HCT116 (cell line): ENCODE measurements around the gene S100G. TPM values are rescaled to one million over a fixed set of nuclear protein-coding genes. Genes with fewer than 3 reads are reported as not detected.

ENCODE experiments used
- ATAC-seq: fragments of 200-7000 bp; cut with Tn5 transposase; 2 replicates; pipeline ENCODE4 v1.9.1; 2020; ENCODE audit warnings: mild to moderate bottlenecking, moderate library complexity
- BruUV-seq: library from RNA; stranded (reverse); fragments of 400-500 nt; replicated peaks from 2 replicates; lab custom pipeline; 2021; lab: Mats Ljungman, UMichigan
- CTCF ChIA-PET: fragments of 300-600 bp; sonication (Branson Sonifier 250); formaldehyde crosslinking; loops from one replicate; lab custom pipeline; 2021; ENCODE audit warnings: antibody characterized with exemption; lab: Charles Lee
- POLR2A ChIA-PET: fragments of 300-600, 350-600 bp; sonication (Branson Sonifier 250); formaldehyde crosslinking; loops from one replicate; lab custom pipeline; 2021; ENCODE audit warnings: antibody characterized with exemption; lab: Charles Lee
- RAD21 ChIA-PET, 2 experiments: fragments of 300-600 bp; sonication (Branson Sonifier 250); formaldehyde crosslinking; loops; one replicate each; lab custom pipeline; 2023; ENCODE audit warnings: low total read pairs in 2 of 2; ENCODE audit not compliant: uncharacterized antibody in 2 of 2, unreplicated experiment in 2 of 2, low non-redundant PET in 1 of 2; lab: Charles Lee
- DNase-seq: peaks from one replicate; pipeline ENCODE4 v3.0.0-alpha.2; 2010; ENCODE audit warnings: low read depth, low spot score
- H2AFZ ChIP-seq: fragments of 200-600 bp; shearing (Covaris generic), sonication (generic); 2 replicates; pipeline ENCODE4 v1.6.1; 2017; ENCODE audit warnings: low read depth, mixed run types, mixed read lengths, antibody characterized with exemption, low read length; ENCODE audit not compliant: poor library complexity, severe bottlenecking
- H3K27ac ChIP-seq: 2 replicates; pipeline ENCODE4 v1.5.1; 2012; ENCODE audit warnings: low read depth, low read length
- H3K27me3 ChIP-seq: fragments of 200-600 bp; sonication (generic); 2 replicates; pipeline ENCODE4 v1.6.1; 2016; ENCODE audit warnings: mixed run types, low read length, mixed read lengths; ENCODE audit not compliant: insufficient read depth
- H3K36me3 ChIP-seq, 2 experiments: fragments of 200-500 bp in 1 of 2; fragments of 200-600 bp in 1 of 2; sonication (Bioruptor generic) in 1 of 2; sonication (generic) in 1 of 2; 2 replicates each; pipeline versions ENCODE4 v1.5.1 to v1.6.1; 2014 to 2016; ENCODE audit warnings: low read length in 2 of 2, inconsistent platforms in 1 of 2, mixed read lengths in 1 of 2, mixed run types in 1 of 2; ENCODE audit not compliant: insufficient read depth in 2 of 2, control insufficient read depth in 1 of 2
- H3K4me1 ChIP-seq, 2 experiments: fragments of 200-600 bp in 1 of 2; sonication (generic) in 1 of 2; 2 replicates each; pipeline versions ENCODE4 v1.5.1 to v1.6.1; 2012 to 2017; ENCODE audit warnings: low read length in 2 of 2, inconsistent platforms in 1 of 2, mild to moderate bottlenecking in 1 of 2, mixed read lengths in 1 of 2, mixed run types in 1 of 2, moderate library complexity in 1 of 2; ENCODE audit not compliant: insufficient read depth in 2 of 2, control insufficient read depth in 1 of 2
- H3K4me2 ChIP-seq: fragments of 200-600 bp; sonication (generic); 2 replicates; pipeline ENCODE4 v1.6.1; 2017; ENCODE audit warnings: mixed run types, low read length, mixed read lengths
- H3K4me3 ChIP-seq, 2 experiments: fragments of 200-600 bp in 1 of 2; sonication (generic) in 1 of 2; replicated peaks in 1 of 2; 2 replicates each; pipeline ENCODE4 v1.5.1; 2011 to 2016; ENCODE audit warnings: low read length in 2 of 2, control low read depth in 1 of 2, low read depth in 1 of 2, mild to moderate bottlenecking in 1 of 2, mixed read lengths in 1 of 2, mixed run types in 1 of 2
- H3K79me2 ChIP-seq: fragments of 200-600 bp; sonication (generic); 2 replicates; pipeline ENCODE4 v1.6.1; 2017; ENCODE audit warnings: mild to moderate bottlenecking, mixed run types, low read length, moderate library complexity, mixed read lengths; ENCODE audit not compliant: insufficient read depth
- H3K9ac ChIP-seq: fragments of 200-600 bp; sonication (generic); 2 replicates; pipeline ENCODE4 v1.6.1; 2016; ENCODE audit warnings: low read length, mixed read lengths
- H3K9me2 ChIP-seq: fragments of 200-600 bp; sonication (generic), shearing (Covaris generic); 2 replicates; pipeline ENCODE4 v1.6.1; 2017; ENCODE audit warnings: mixed run types, mild to moderate bottlenecking, moderate library complexity; ENCODE audit not compliant: insufficient read depth
- H3K9me3 ChIP-seq, 2 experiments: fragments of 200-500 bp in 1 of 2; fragments of 200-600 bp in 1 of 2; sonication (Bioruptor generic) in 1 of 2; sonication (generic) in 1 of 2; 2 replicates each; pipeline ENCODE4 v1.6.1; 2014 to 2017; ENCODE audit warnings: low read length in 2 of 2, mixed read lengths in 2 of 2, inconsistent platforms in 1 of 2, low read depth in 1 of 2, mild to moderate bottlenecking in 1 of 2, mixed run types in 1 of 2, moderate library complexity in 1 of 2; ENCODE audit not compliant: control insufficient read depth in 1 of 2, insufficient read depth in 1 of 2
- H4K20me1 ChIP-seq: fragments of 200-600 bp; sonication (generic), shearing (Covaris generic); 2 replicates; pipeline ENCODE4 v1.6.1; 2017; ENCODE audit warnings: mixed run types, mild to moderate bottlenecking, moderate library complexity; ENCODE audit not compliant: insufficient read depth
- CTCF ChIP-seq, 3 experiments: fragments of 200-600 bp in 1 of 3; sonication (generic) in 1 of 3; IDR thresholded peaks in 2 of 3; conservative IDR thresholded peaks in 1 of 3; 2 replicates each; pipeline ENCODE4 v1.5.1; 2012 to 2017; ENCODE audit warnings: low read depth in 2 of 3, low read length in 2 of 3, antibody characterized with exemption in 1 of 3, borderline replicate concordance in 1 of 3, control low read depth in 1 of 3, mild to moderate bottlenecking in 1 of 3, mixed read lengths in 1 of 3, mixed run types in 1 of 3, moderate library complexity in 1 of 3; ENCODE audit not compliant: insufficient read depth in 1 of 3
- EGR1 ChIP-seq: IDR thresholded peaks from 2 replicates; pipeline ENCODE4 v1.6.1; 2012; ENCODE audit warnings: low read depth
- EZH2 ChIP-seq: fragments of 200-600 bp; sonication (generic); IDR thresholded peaks from 2 replicates; pipeline ENCODE4 v1.6.1; 2017; ENCODE audit warnings: antibody characterized with exemption, mixed run types
- EZH2phosphoT487 ChIP-seq: fragments of 200-600 bp; IDR thresholded peaks from 2 replicates; pipeline ENCODE4 v1.6.1; 2018; ENCODE audit warnings: antibody characterized with exemption, borderline replicate concordance
- JUND ChIP-seq: IDR thresholded peaks from 2 replicates; pipeline ENCODE4 v1.6.1; 2012
- POLR2A ChIP-seq: IDR thresholded peaks from 2 replicates; pipeline ENCODE4 v1.7.0; 2011; ENCODE audit warnings: borderline replicate concordance; ENCODE audit not compliant: insufficient read depth, insufficient read length; ENCODE audit errors: extremely low read depth
- POLR2AphosphoS5 ChIP-seq: IDR thresholded peaks from 2 replicates; pipeline ENCODE4 v1.6.1; 2011; ENCODE audit warnings: mild to moderate bottlenecking, low read depth, low read length, moderate library complexity
- SIN3A ChIP-seq: IDR thresholded peaks from 2 replicates; pipeline ENCODE4 v1.6.1; 2012; ENCODE audit warnings: low read depth
- SP1 ChIP-seq: IDR thresholded peaks from 2 replicates; pipeline ENCODE4 v1.6.1; 2012; ENCODE audit warnings: low read depth
- SRF ChIP-seq: IDR thresholded peaks from 2 replicates; pipeline ENCODE4 v1.6.1; 2012; ENCODE audit warnings: low read depth
- TCF7L2 ChIP-seq: IDR thresholded peaks from 2 replicates; pipeline ENCODE4 v1.7.0; 2011; ENCODE audit warnings: borderline replicate concordance, inconsistent platforms; ENCODE audit not compliant: insufficient read depth, insufficient read length; ENCODE audit errors: extremely low read depth
- YY1 ChIP-seq: IDR thresholded peaks from 2 replicates; pipeline ENCODE4 v1.6.1; 2011; ENCODE audit warnings: low read length, low read depth, moderate library complexity, mild to moderate bottlenecking; ENCODE audit not compliant: insufficient replicate concordance; ENCODE audit errors: extremely low read depth
- ZBTB33 ChIP-seq: IDR thresholded peaks from 2 replicates; pipeline ENCODE4 v1.6.1; 2011; ENCODE audit warnings: mild to moderate bottlenecking, low read length, moderate library complexity; ENCODE audit not compliant: insufficient replicate concordance; ENCODE audit errors: extremely low read depth
- ZFX ChIP-seq: fragments of 450-650 bp; IDR thresholded peaks from 2 replicates; pipeline ENCODE4 v1.6.1; 2017
- ZNF274 ChIP-seq: fragments of 200-500 bp; sonication (Bioruptor generic); IDR thresholded peaks from 2 replicates; pipeline ENCODE4 v1.6.1; 2014; ENCODE audit warnings: mild to moderate bottlenecking, low read depth, low read length, inconsistent platforms
- intact Hi-C: fragments of 100-400 bp; cut with micrococcal nuclease; formaldehyde crosslinking; loops from 2 replicates; pipeline ENCODE4 v1.10.0; 2022
- total RNA-seq: library from RNA; stranded (reverse); gene quantifications from one replicate; pipeline ENCODE4 v1.2.1, GENCODE V29; 2021; ENCODE audit not compliant: unreplicated experiment

S100G gene
- total RNA-seq, 1 experiment from 2014 or later = not detected

- intact Hi-C loops = no loop called here
- BruUV-seq = no TSS peak
- Histone ChIP-seq H3K9me2 (no peaks in the 10 kb centered on the region), H3K27ac (no peak overlapping the region), H3K4me1 (no peaks in the 10 kb centered on the region), H3K4me3 (no peak overlapping the region), H3K79me2 (no peaks in the 10 kb centered on the region), H3K9ac (no peak overlapping the region), H4K20me1 (no peaks in the 10 kb centered on the region), H3K9me3 (no peaks in the 10 kb centered on the region), H3K4me2 (no peak overlapping the region), H3K36me3 (no peaks in the 10 kb centered on the region), H2AFZ (no peak overlapping the region), H3K27me3 (no peaks in the 10 kb centered on the region)
- ChIA-PET CTCF (no interaction called here), POLR2A (no interaction called here), RAD21 (no interaction called here)
- no peak for DNase-seq
- no peak for ATAC-seq
- no peak for TF ChIP-seq ZNF274
- TF ChIP-seq POLR2AphosphoS5 = no peak
- no peak for TF ChIP-seq EZH2
- no peak for TF ChIP-seq ZBTB33
- TF ChIP-seq SIN3A = no peak
- no peak for TF ChIP-seq POLR2A
- no peak for TF ChIP-seq JUND
- no peak for TF ChIP-seq SP1
These were observed 4.1 kb downstream of the S100G start for GRCh38 chrX:16654093-16654492.

- no peaks in the 10 kb centered on the region for H3K9me3 ChIP-seq
- POLR2A ChIA-PET = no interaction called here
- H3K4me3 ChIP-seq = no peak overlapping the region
- no peak for DNase-seq
- no peak for ATAC-seq
- intact Hi-C loops = no loop called here
- RAD21 ChIA-PET = no interaction called here
- peaks cover 0 to 6% of the 10 kb centered on the region in 2 experiments; a peak in 1 of 4 replicates for H3K4me1 ChIP-seq
- H3K79me2 ChIP-seq = no peaks in the 10 kb centered on the region
- H3K9ac ChIP-seq = no peak overlapping the region
- H3K36me3 ChIP-seq = no peaks in the 10 kb centered on the region
- H2AFZ ChIP-seq = no peak overlapping the region
- no peaks in the 10 kb centered on the region for H3K9me2 ChIP-seq
- H3K27ac ChIP-seq = no peak overlapping the region
- no peak overlapping the region for H3K4me2 ChIP-seq
- no peaks in the 10 kb centered on the region for H3K27me3 ChIP-seq
- no peaks in the 10 kb centered on the region for H4K20me1 ChIP-seq
- CTCF ChIA-PET = no interaction called here
- BruUV-seq = no TSS peak
- TF ChIP-seq SP1 (no peak), TCF7L2 (no peak), EZH2phosphoT487 (no peak), SRF (no peak), EGR1 (no peak), CTCF (IDR thresholded peaks at IDR 0.05 in 2 of 3, conservative IDR thresholded peaks at IDR 0.05 in 1 of 3; ENCODE audit: borderline replicate concordance in 1 of 3, insufficient read depth in 1 of 3, low read depth in 2 of 3, low read length in 2 of 3) (no peak), POLR2AphosphoS5 (no peak), YY1 (no peak), POLR2A (no peak), ZFX (no peak), ZBTB33 (no peak), JUND (no peak)
These were observed 8.3 kb downstream of the S100G start for GRCh38 chrX:16658284-16658683.
